ENCODE data around the gene ITGAE.

The ITGAE gene

DNA sequence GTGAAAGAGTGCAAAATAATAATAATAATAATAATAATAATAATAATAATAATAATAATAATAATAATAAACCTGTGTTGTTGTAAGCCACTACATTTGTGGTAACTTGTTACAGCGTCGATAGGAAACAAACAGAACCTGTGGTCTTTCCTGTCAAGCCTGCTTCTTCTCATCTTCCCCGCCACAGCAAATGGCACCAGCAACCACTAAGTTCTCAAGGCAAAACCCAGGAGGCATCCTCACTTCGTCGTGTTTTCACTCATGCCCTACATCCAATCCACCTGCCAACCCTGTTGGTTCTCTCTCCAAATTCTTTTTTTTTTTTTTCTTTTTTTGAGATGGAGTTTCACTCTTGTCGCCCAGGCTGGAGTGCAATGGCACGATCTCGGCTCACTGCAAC lies 34.2 kb downstream of the ITGAE start:
- Histone ChIP-seq H2AK5ac (ENCODE audit: low read length) (no peak overlapping the region), H4K8ac (ENCODE audit: low read depth, low read length) (no peak overlapping the region), H3K4ac (ENCODE audit: low read depth, low read length) (no peak overlapping the region), H3K23ac (ENCODE audit: low read length) (no peak overlapping the region), H3K79me1 (ENCODE audit: low read length) (no peaks in the 10 kb centered on the region), H3K9ac (ENCODE audit: low read length) (no peak overlapping the region), H3K56ac (ENCODE audit: low read length) (no peak overlapping the region), H2BK15ac (replicated peaks; ENCODE audit: low read depth) (no peak overlapping the region), H3K27me3 (ENCODE audit: insufficient read depth, low read length, poor library complexity) (no peaks in the 10 kb centered on the region), H3K4me1 (ENCODE audit: control insufficient read depth, low read depth, low read length) (no peaks in the 10 kb centered on the region), H3K79me2 (ENCODE audit: control insufficient read depth, insufficient read depth, low read length) (no peaks in the 10 kb centered on the region), H3K4me2 (ENCODE audit: low read length) (no peak overlapping the region), H3K27ac (ENCODE audit: low read depth, low read length) (no peak overlapping the region), H4K5ac (ENCODE audit: low read length) (no peak overlapping the region), H3K18ac (ENCODE audit: low read length) (no peak overlapping the region), H2BK120ac (ENCODE audit: low read depth, low read length) (no peak overlapping the region), H3K4me3 (ENCODE audit: low read length) (no peak overlapping the region), H2BK5ac (ENCODE audit: low read length) (no peak overlapping the region), H3K36me3 (ENCODE audit: control insufficient read depth, insufficient read depth, low read length) (no peaks in the 10 kb centered on the region)
- no CpG with 5 or more reads among the region's 8 CpGs for WGBS (ENCODE audit: extremely low coverage, insufficient coverage, low lambda C conversion rate)
- no peak for DNase-seq

DNA sequence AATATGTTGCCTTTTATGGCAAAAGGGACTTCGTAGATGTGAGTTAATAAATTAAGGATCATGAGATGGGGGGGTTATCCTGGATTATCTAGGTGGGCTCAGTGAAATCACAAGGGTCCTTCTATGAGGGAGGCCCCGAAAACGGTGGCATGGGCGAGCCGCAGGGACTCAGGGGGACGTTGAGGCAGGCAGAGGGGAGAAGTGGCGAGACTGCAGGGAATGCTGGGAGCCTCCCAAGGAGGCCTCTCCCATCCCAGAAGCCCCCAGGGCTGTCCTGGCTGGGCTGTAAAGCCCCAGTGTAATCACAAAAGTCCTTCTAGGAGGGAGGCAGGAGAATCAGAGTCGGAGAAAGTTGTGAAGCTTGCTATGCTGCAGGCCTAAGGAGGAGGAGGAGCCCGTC lies 35.0 kb downstream of the ITGAE start:
- Histone ChIP-seq H3K27ac (ENCODE audit: low read depth, low read length) (no peak overlapping the region), H3K36me3 (ENCODE audit: control insufficient read depth, insufficient read depth, low read length) (no peaks in the 10 kb centered on the region), H2BK5ac (ENCODE audit: low read length) (no peak overlapping the region), H2AK5ac (ENCODE audit: low read length) (no peak overlapping the region), H3K56ac (ENCODE audit: low read length) (no peak overlapping the region), H3K79me2 (ENCODE audit: control insufficient read depth, insufficient read depth, low read length) (no peaks in the 10 kb centered on the region), H2BK15ac (replicated peaks; ENCODE audit: low read depth) (no peak overlapping the region), H3K9ac (ENCODE audit: low read length) (no peak overlapping the region), H3K4me1 (ENCODE audit: control insufficient read depth, low read depth, low read length) (no peaks in the 10 kb centered on the region), H4K8ac (ENCODE audit: low read depth, low read length) (no peak overlapping the region), H3K79me1 (ENCODE audit: low read length) (no peaks in the 10 kb centered on the region), H4K5ac (ENCODE audit: low read length) (no peak overlapping the region), H3K18ac (ENCODE audit: low read length) (no peak overlapping the region), H2BK120ac (ENCODE audit: low read depth, low read length) (no peak overlapping the region), H3K27me3 (ENCODE audit: insufficient read depth, low read length, poor library complexity) (no peaks in the 10 kb centered on the region), H3K4me2 (ENCODE audit: low read length) (no peak overlapping the region), H3K23ac (ENCODE audit: low read length) (no peak overlapping the region), H3K4ac (ENCODE audit: low read depth, low read length) (no peak overlapping the region), H3K4me3 (ENCODE audit: low read length) (no peak overlapping the region)
- no peak for DNase-seq
- WGBS (ENCODE audit: extremely low coverage, insufficient coverage, low lambda C conversion rate), result no CpG with 5 or more reads among the region's 9 CpGs

DNA sequence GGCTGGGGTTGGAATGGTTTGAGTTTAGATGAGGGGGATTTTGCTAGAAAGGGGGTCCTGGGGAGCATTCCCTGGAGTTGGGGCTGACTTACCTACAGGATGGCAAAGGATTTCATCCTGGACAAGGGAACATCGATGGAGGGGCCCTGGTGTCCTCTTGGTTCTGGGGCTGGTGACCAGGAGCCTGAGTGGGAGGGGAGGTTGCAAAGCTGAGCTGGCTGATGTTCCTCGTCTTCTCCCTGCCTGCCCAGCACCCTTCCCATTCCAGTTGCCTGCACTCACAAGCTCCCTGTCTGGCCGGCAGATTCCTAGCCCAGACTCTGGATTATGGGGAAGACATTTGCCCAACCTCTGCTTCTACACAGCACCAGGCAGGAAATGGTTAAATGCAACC lies 37.2 kb downstream of the ITGAE start:
- Histone ChIP-seq H3K27ac (ENCODE audit: low read depth, low read length) (no peak overlapping the region), H3K79me2 (ENCODE audit: control insufficient read depth, insufficient read depth, low read length) (no peaks in the 10 kb centered on the region), H4K5ac (ENCODE audit: low read length) (no peak overlapping the region), H2BK5ac (ENCODE audit: low read length) (no peak overlapping the region), H2AK5ac (ENCODE audit: low read length) (no peak overlapping the region), H3K23ac (ENCODE audit: low read length) (no peak overlapping the region), H3K36me3 (ENCODE audit: control insufficient read depth, insufficient read depth, low read length) (no peaks in the 10 kb centered on the region), H3K56ac (ENCODE audit: low read length) (no peak overlapping the region), H3K4ac (ENCODE audit: low read depth, low read length) (no peak overlapping the region), H3K9ac (ENCODE audit: low read length) (no peak overlapping the region), H2BK15ac (replicated peaks; ENCODE audit: low read depth) (no peak overlapping the region), H3K27me3 (ENCODE audit: insufficient read depth, low read length, poor library complexity) (no peaks in the 10 kb centered on the region), H2BK120ac (ENCODE audit: low read depth, low read length) (no peak overlapping the region), H3K4me2 (ENCODE audit: low read length) (no peak overlapping the region), H3K79me1 (ENCODE audit: low read length) (no peaks in the 10 kb centered on the region), H3K4me1 (ENCODE audit: control insufficient read depth, low read depth, low read length) (no peaks in the 10 kb centered on the region), H3K18ac (ENCODE audit: low read length) (no peak overlapping the region), H3K4me3 (ENCODE audit: low read length) (no peak overlapping the region), H4K8ac (ENCODE audit: low read depth, low read length) (no peak overlapping the region)
- no peak for DNase-seq
- no CpG with 5 or more reads among the region's 3 CpGs for WGBS (ENCODE audit: extremely low coverage, insufficient coverage, low lambda C conversion rate)

DNA sequence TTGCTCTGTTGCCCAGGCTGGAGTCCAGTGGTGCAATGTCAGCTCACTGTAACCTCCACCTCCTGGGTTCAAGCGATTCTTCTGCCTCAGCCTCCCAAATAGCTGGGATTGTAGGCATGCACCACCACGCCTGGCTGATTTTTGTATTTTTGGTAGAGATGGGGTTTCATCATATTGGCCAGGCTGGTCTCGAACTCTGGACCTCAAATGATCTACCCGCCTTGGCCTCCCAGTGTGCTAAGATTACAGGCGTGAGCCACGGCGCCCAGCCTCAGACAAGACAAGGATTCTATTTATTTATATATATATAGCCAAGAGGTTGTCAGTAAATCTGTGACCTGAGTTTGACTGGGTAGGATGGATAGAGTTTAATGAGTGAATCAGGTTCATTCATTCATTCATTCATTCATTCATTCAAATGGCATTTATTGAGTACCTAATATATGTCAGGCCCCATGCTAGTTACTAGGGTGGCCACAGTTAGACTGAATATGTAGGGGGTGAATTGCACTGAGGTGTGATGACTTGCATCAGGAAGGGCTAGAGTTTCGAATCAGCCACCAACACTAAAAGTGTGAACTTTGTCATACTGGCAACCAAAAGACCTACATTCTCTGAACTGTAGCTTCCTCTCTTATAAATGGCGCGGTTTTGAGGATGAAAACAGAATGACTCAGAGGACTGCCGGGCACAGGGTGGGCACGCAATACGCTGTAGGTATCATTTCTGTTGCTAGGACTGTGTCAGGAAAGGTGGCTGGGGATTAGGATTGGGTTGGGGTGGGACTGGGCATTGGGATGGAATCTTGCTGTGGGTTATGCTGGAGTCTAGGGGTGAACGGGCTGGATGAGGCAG lies 37.8 kb downstream of the ITGAE start:
- Histone ChIP-seq H3K27me3 (ENCODE audit: insufficient read depth, low read length, poor library complexity) (no peaks in the 10 kb centered on the region), H3K27ac (ENCODE audit: low read depth, low read length) (no peak overlapping the region), H3K4me3 (ENCODE audit: low read length) (no peak overlapping the region), H3K56ac (ENCODE audit: low read length) (no peak overlapping the region), H4K5ac (ENCODE audit: low read length) (no peak overlapping the region), H3K79me1 (ENCODE audit: low read length) (no peaks in the 10 kb centered on the region), H2AK5ac (ENCODE audit: low read length) (no peak overlapping the region), H4K8ac (ENCODE audit: low read depth, low read length) (no peak overlapping the region), H3K9ac (ENCODE audit: low read length) (no peak overlapping the region), H2BK120ac (ENCODE audit: low read depth, low read length) (no peak overlapping the region), H3K4me1 (ENCODE audit: control insufficient read depth, low read depth, low read length) (no peaks in the 10 kb centered on the region), H3K4me2 (ENCODE audit: low read length) (no peak overlapping the region), H2BK15ac (replicated peaks; ENCODE audit: low read depth) (no peak overlapping the region), H3K4ac (ENCODE audit: low read depth, low read length) (no peak overlapping the region), H3K79me2 (ENCODE audit: control insufficient read depth, insufficient read depth, low read length) (no peaks in the 10 kb centered on the region), H3K18ac (ENCODE audit: low read length) (no peak overlapping the region), H3K23ac (ENCODE audit: low read length) (no peak overlapping the region), H3K36me3 (ENCODE audit: control insufficient read depth, insufficient read depth, low read length) (no peaks in the 10 kb centered on the region), H2BK5ac (ENCODE audit: low read length) (no peak overlapping the region)
- no CpG with 5 or more reads among the region's 14 CpGs for WGBS (ENCODE audit: extremely low coverage, insufficient coverage, low lambda C conversion rate)
- DNase-seq, result no peak

DNA sequence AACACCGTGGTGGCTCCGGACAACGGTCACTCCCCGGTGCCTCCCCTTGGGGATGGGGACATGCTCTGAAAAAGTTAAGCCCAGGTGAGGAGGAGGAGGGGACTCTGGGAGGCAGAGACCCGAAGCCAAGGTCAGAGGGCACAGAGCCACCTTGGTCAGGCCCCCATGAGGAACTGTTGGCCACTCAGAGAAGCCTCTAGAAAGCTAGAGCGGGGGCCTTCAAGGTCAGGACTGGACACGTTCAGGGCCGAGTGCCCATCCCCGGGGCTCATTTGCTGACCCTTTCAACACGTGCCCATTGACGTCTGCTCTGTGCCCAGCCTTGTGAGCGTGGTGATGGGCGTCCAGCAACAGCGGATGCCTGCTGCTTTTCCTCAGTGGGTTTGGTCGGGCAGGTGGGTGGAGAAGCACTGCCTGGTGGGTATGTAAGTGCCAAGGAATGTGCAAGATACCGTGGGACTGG lies 39.0 kb downstream of the ITGAE start:
- DNase-seq, result no peak
- Histone ChIP-seq H3K9ac (ENCODE audit: low read length) (no peak overlapping the region), H4K5ac (ENCODE audit: low read length) (no peak overlapping the region), H3K27me3 (ENCODE audit: insufficient read depth, low read length, poor library complexity) (no peaks in the 10 kb centered on the region), H3K79me1 (ENCODE audit: low read length) (no peaks in the 10 kb centered on the region), H3K4ac (ENCODE audit: low read depth, low read length) (no peak overlapping the region), H3K79me2 (ENCODE audit: control insufficient read depth, insufficient read depth, low read length) (no peaks in the 10 kb centered on the region), H2BK5ac (ENCODE audit: low read length) (no peak overlapping the region), H3K56ac (ENCODE audit: low read length) (no peak overlapping the region), H3K36me3 (ENCODE audit: control insufficient read depth, insufficient read depth, low read length) (no peaks in the 10 kb centered on the region), H3K27ac (ENCODE audit: low read depth, low read length) (no peak overlapping the region), H3K4me1 (ENCODE audit: control insufficient read depth, low read depth, low read length) (no peaks in the 10 kb centered on the region), H3K18ac (ENCODE audit: low read length) (no peak overlapping the region), H3K4me2 (ENCODE audit: low read length) (no peak overlapping the region), H3K23ac (ENCODE audit: low read length) (no peak overlapping the region), H2BK15ac (replicated peaks; ENCODE audit: low read depth) (no peak overlapping the region), H3K4me3 (ENCODE audit: low read length) (no peak overlapping the region), H2AK5ac (ENCODE audit: low read length) (no peak overlapping the region), H2BK120ac (ENCODE audit: low read depth, low read length) (no peak overlapping the region), H4K8ac (ENCODE audit: low read depth, low read length) (no peak overlapping the region)
- no CpG with 5 or more reads among the region's 16 CpGs for WGBS (ENCODE audit: extremely low coverage, insufficient coverage, low lambda C conversion rate)
